Astrocyte (in vitro differentiated cells and primary cell): ENCODE data around the gene PITPNM3. TPM values are rescaled to one million over a fixed set of nuclear protein-coding genes. Genes with fewer than 3 reads are reported as not detected.

ENCODE experiments used
- DNase-seq: peaks from one replicate; pipeline ENCODE4 v3.0.0-alpha.2; 2010; ENCODE audit warnings: low read depth
- FAIRE-seq: peaks from 2 replicates; lab custom pipeline; 2011; peaks lifted over from hg19 to GRCh38; lab: Jason Lieb, UNC
- H2AFZ ChIP-seq: 2 replicates; pipeline ENCODE4 v1.6.0; 2012; ENCODE audit warnings: low read depth, low read length, inconsistent platforms
- H3K27ac ChIP-seq: 2 replicates; pipeline ENCODE4 v1.5.1; 2011; ENCODE audit warnings: low read depth, low read length, inconsistent platforms
- H3K27me3 ChIP-seq: 2 replicates; pipeline ENCODE4 v1.6.0; 2011; ENCODE audit warnings: low read length, inconsistent platforms; ENCODE audit not compliant: insufficient read depth
- H3K36me3 ChIP-seq: 2 replicates; pipeline ENCODE4 v1.5.1; 2011; ENCODE audit warnings: low read length, inconsistent platforms; ENCODE audit not compliant: insufficient read depth
- H3K4me1 ChIP-seq: 2 replicates; pipeline ENCODE4 v1.5.1; 2011; ENCODE audit warnings: low read length, inconsistent platforms; ENCODE audit not compliant: insufficient read depth
- H3K4me2 ChIP-seq: 2 replicates; pipeline ENCODE4 v1.6.0; 2012; ENCODE audit warnings: low read length, inconsistent platforms
- H3K4me3 ChIP-seq: 2 replicates; pipeline ENCODE4 v1.5.1; 2011; ENCODE audit warnings: low read depth, mild to moderate bottlenecking, low read length, inconsistent platforms; ENCODE audit not compliant: insufficient read depth
- H3K79me2 ChIP-seq: 2 replicates; pipeline ENCODE4 v1.6.0; 2012; ENCODE audit warnings: mild to moderate bottlenecking, low read length, inconsistent platforms; ENCODE audit not compliant: insufficient read depth
- H3K9ac ChIP-seq: 2 replicates; pipeline ENCODE4 v1.6.0; 2012; ENCODE audit warnings: mild to moderate bottlenecking, low read length, inconsistent platforms
- H3K9me3 ChIP-seq: 2 replicates; pipeline ENCODE4 v1.5.1; 2012; ENCODE audit warnings: low read depth, mild to moderate bottlenecking, low read length, inconsistent platforms; ENCODE audit not compliant: insufficient read depth
- H4K20me1 ChIP-seq: 2 replicates; pipeline ENCODE4 v1.6.0; 2012; ENCODE audit warnings: low read length, inconsistent platforms; ENCODE audit not compliant: insufficient read depth
- H3K27ac Mint-ChIP-seq: one replicate; pipeline ENCODE4 v1.8.0; 2021; ENCODE audit warnings: mild to moderate bottlenecking, mixed read lengths; ENCODE audit not compliant: unreplicated experiment
- H3K27me3 Mint-ChIP-seq: one replicate; pipeline ENCODE4 v1.8.0; 2021; ENCODE audit warnings: low read depth, mixed read lengths; ENCODE audit not compliant: unreplicated experiment
- H3K36me3 Mint-ChIP-seq: one replicate; pipeline ENCODE4 v1.8.0; 2021; ENCODE audit warnings: low read depth, mixed read lengths; ENCODE audit not compliant: unreplicated experiment
- H3K4me1 Mint-ChIP-seq: one replicate; pipeline ENCODE4 v1.8.0; 2021; ENCODE audit warnings: low read depth, mixed read lengths; ENCODE audit not compliant: unreplicated experiment
- H3K4me3 Mint-ChIP-seq: one replicate; pipeline ENCODE4 v1.8.0; 2021; ENCODE audit warnings: mild to moderate bottlenecking, moderate library complexity, mixed read lengths; ENCODE audit not compliant: unreplicated experiment
- H3K9me3 Mint-ChIP-seq: one replicate; pipeline ENCODE4 v1.8.0; 2021; ENCODE audit warnings: mild to moderate bottlenecking, mixed read lengths; ENCODE audit not compliant: unreplicated experiment
- EZH2 ChIP-seq: IDR thresholded peaks from 2 replicates; pipeline ENCODE4 v1.6.1; 2012; ENCODE audit warnings: mild to moderate bottlenecking, low read length, inconsistent platforms; ENCODE audit not compliant: insufficient read depth
- total RNA-seq: library from RNA; stranded (reverse); gene quantifications from 2 replicates; pipeline ENCODE4 v1.2.1, GENCODE V29; 2021
- TF ChIP-seq, protein P1 (sequence below): IDR thresholded peaks from 2 replicates; pipeline ENCODE4 v1.5.1; 2011; ENCODE audit warnings: low read depth, mild to moderate bottlenecking, inconsistent platforms, low read length, moderate library complexity; ENCODE audit not compliant: insufficient read depth

The PITPNM3 gene
- total RNA-seq, 1 donor from 2014 or later = 1.3 TPM

DNA sequence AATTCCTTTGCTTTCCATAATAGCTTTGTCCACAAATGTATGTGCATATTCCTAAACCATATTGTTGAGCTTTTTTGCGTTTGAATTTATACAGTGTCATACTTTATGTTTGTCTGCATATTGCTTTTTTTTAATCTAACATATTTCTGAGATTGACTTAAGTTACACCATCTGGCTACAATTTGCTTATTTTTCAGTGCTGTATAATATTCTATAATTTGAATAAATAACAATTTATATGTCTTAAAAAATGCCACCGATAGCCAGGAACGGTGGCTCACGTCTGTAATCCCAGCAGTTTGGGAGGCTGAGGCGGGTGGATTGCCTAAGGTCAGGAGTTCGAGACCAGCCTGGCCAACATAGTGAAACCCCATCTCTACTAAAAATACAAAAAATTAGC lies 113.6 kb downstream of the PITPNM3 start:
- no peak overlapping the region for H3K4me3 ChIP-seq
- Mint-ChIP-seq H3K36me3 (no peaks in the 10 kb centered on the region), H3K4me1 (peaks cover 7% of the 10 kb centered on the region), H3K27me3 (peaks cover 30% of the 10 kb centered on the region), H3K9me3 (no peaks in the 10 kb centered on the region), H3K27ac (no peak overlapping the region), H3K4me3 (no peak overlapping the region)
- H3K4me2 ChIP-seq = no peak overlapping the region
- no peak for DNase-seq
- H3K27me3 ChIP-seq = no peaks in the 10 kb centered on the region
- H3K27ac ChIP-seq = no peak overlapping the region
- H3K36me3 ChIP-seq = peaks cover 2% of the 10 kb centered on the region
- no peaks in the 10 kb centered on the region for H4K20me1 ChIP-seq
- TF ChIP-seq, protein P1, sequence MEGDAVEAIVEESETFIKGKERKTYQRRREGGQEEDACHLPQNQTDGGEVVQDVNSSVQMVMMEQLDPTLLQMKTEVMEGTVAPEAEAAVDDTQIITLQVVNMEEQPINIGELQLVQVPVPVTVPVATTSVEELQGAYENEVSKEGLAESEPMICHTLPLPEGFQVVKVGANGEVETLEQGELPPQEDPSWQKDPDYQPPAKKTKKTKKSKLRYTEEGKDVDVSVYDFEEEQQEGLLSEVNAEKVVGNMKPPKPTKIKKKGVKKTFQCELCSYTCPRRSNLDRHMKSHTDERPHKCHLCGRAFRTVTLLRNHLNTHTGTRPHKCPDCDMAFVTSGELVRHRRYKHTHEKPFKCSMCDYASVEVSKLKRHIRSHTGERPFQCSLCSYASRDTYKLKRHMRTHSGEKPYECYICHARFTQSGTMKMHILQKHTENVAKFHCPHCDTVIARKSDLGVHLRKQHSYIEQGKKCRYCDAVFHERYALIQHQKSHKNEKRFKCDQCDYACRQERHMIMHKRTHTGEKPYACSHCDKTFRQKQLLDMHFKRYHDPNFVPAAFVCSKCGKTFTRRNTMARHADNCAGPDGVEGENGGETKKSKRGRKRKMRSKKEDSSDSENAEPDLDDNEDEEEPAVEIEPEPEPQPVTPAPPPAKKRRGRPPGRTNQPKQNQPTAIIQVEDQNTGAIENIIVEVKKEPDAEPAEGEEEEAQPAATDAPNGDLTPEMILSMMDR = no peak
- TF ChIP-seq EZH2 = no peak
- H2AFZ ChIP-seq = no peak overlapping the region
- H3K9ac ChIP-seq = no peak overlapping the region
- peaks cover 10% of the 10 kb centered on the region for H3K79me2 ChIP-seq
- no peaks in the 10 kb centered on the region for H3K9me3 ChIP-seq
- FAIRE-seq = no peak
- peaks cover 14% of the 10 kb centered on the region for H3K4me1 ChIP-seq

DNA sequence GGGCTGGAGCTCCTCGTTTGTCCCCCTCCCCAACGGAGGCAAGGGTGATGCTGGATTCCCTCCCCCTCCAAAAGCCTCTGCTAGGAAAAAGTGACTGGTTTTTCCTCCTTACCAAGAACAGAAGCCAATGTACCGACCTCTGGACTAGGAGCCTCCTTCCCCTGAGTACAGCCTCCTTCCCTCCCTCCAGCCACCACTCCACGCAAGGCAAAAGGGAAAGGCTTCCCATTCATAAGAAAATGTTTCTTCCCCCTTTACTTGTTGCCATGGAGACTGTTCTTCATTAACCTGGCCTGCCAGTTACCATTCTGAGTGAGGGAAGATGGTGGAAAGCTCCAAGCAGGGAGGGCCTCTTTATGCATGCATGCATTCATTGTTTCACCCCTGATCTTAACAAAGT lies 116.4 kb downstream of the PITPNM3 start:
- peaks cover 8% of the 10 kb centered on the region for H3K27me3 ChIP-seq
- no peak for DNase-seq
- no peak overlapping the region for H3K9ac ChIP-seq
- no peaks in the 10 kb centered on the region for H3K9me3 ChIP-seq
- H3K4me3 ChIP-seq = no peak overlapping the region
- no peaks in the 10 kb centered on the region for H4K20me1 ChIP-seq
- Mint-ChIP-seq H3K27me3 (peaks cover 29% of the 10 kb centered on the region), H3K9me3 (no peaks in the 10 kb centered on the region), H3K4me1 (peaks cover 7% of the 10 kb centered on the region), H3K36me3 (no peaks in the 10 kb centered on the region), H3K27ac (no peak overlapping the region), H3K4me3 (no peak overlapping the region)
- TF ChIP-seq, protein P1 = no peak
- no peak for TF ChIP-seq EZH2
- H3K79me2 ChIP-seq = peaks cover 5% of the 10 kb centered on the region
- H3K4me2 ChIP-seq = no peak overlapping the region
- H3K36me3 ChIP-seq = no peaks in the 10 kb centered on the region
- H3K27ac ChIP-seq = no peak overlapping the region
- H2AFZ ChIP-seq = no peak overlapping the region
- H3K4me1 ChIP-seq = peaks cover 11% of the 10 kb centered on the region
- no peak for FAIRE-seq

DNA sequence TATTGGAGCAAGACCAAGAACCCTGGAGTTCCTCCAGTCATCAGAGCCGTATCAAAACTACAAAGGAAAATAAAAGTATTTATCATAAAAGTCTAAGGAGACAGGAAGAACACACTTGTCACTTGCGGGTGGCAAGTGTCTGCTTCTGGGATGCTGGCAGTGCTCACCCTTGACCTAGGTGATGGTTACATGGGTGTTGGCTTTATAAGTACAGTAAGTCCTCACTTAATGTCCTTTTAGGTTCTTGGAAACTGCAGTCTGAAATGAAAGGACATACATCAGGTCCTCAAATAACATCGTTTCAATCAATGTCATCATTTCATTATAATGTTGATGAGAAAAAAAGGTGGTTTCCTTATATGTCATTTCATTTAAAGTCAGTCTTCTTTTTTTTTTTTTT lies 118.4 kb downstream of the PITPNM3 start:
- TF ChIP-seq, protein P1 = no peak
- TF ChIP-seq EZH2 = no peak
- Mint-ChIP-seq H3K27ac (no peak overlapping the region), H3K4me1 (peaks cover 7% of the 10 kb centered on the region), H3K36me3 (no peaks in the 10 kb centered on the region), H3K9me3 (peaks cover under 1% of the 10 kb centered on the region), H3K4me3 (no peak overlapping the region), H3K27me3 (peaks cover 35% of the 10 kb centered on the region)
- no peak for FAIRE-seq
- no peak overlapping the region for H3K4me2 ChIP-seq
- H3K27ac ChIP-seq = no peak overlapping the region
- no peak overlapping the region for H3K9ac ChIP-seq
- DNase-seq = no peak
- H3K79me2 ChIP-seq = no peaks in the 10 kb centered on the region
- H4K20me1 ChIP-seq = no peaks in the 10 kb centered on the region
- no peaks in the 10 kb centered on the region for H3K4me1 ChIP-seq
- H3K27me3 ChIP-seq = peaks cover 8% of the 10 kb centered on the region
- H2AFZ ChIP-seq = no peak overlapping the region
- no peaks in the 10 kb centered on the region for H3K36me3 ChIP-seq
- H3K9me3 ChIP-seq = no peaks in the 10 kb centered on the region
- no peak overlapping the region for H3K4me3 ChIP-seq
